EH (cell line): ENCODE data around the gene SLC25A11.

Experiments
- DNase-seq: peaks from one replicate; pipeline ENCODE4 v3.0.0-alpha.2; 2015; ENCODE audit warnings: low read depth

SLC25A11 gene, protein sequence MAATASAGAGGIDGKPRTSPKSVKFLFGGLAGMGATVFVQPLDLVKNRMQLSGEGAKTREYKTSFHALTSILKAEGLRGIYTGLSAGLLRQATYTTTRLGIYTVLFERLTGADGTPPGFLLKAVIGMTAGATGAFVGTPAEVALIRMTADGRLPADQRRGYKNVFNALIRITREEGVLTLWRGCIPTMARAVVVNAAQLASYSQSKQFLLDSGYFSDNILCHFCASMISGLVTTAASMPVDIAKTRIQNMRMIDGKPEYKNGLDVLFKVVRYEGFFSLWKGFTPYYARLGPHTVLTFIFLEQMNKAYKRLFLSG

DNA sequence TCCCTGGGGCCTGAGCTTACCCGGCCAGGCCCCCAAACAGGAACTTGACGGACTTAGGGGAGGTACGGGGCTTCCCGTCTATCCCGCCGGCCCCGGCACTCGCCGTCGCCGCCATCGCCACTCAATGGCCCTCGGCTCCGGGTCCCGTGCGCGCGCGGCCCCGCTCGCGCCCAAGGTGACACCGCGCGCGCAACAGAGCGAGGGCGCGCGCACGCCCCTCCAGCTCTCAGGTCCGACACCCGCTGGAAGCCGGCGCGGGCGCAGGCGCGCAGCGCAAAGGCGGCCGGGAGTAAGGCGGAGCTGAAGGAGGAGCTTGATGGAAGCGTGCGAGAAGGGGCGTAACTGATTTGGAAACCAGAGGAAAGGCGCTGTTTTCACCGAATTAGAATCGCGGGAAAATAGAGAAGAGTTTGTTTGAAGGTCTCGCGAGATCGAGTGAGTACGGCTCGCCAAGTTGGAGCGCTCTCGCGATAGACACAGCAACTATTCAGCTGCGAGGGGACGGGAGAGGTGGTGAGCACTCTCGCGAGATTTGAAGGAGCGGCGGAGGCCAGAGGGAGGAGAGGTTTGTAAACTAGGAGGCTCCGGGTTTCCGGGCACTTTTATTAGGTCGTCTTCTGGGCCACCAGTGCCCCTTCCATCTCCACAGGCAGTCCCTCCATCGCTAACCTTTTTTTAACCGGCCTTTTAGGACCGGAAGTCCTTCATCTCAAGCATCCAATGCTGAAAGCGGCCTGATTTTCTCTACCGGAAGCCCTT is at the start of gene SLC25A11, which contains the start of gene RNF167:
Gene SLC25A11, minus strand, starts transcription at position 251 of the 759 bp plus-strand sequence. Its CDS starts 136 bp downstream, at position 115.
Gene RNF167, plus strand, starts transcription at position 473 of the 759 bp plus-strand sequence. CDS start 642 bp downstream, outside the sequence.
- DNase-seq, result peak; percentile 100

DNA sequence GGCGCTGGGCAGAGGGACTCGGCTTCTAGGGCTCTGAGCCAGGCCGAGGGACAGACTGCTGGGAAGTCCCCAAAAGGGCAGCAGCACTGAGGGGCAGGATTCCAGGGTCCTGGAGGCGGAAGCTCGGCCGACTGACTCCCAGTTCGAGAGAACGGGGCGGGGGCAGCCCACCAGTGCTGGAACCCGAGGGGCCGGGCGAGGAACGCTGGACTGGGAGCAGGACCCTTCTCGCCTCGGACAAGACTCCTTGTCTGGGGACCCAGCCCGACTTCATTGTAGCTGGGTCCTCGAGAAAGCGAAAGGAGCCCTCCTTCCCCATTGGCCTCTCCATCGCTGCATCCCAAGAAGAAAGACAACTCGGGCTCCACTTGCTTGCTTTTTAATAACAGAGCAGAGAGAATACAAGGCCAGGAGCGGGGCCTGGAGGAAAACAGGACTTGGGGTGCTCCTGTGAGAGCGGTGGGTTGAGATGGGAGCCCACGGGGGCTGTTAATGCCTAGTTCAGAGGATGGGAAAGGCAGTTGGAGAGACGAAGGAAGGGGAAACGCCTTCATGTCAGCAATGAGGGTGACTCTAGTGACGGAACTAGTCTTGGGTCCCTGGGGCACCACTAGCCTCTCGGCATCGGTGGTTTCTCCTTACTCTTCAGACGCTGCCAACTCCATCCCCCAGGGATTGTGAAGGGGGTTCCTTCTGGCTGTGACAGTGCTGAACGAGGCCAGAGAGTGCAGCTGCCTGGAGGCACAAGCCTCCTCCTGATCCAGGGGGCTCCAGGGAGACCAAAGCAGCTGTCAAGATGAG is 48.1 kb upstream of the SLC25A11 start:
- peak; percentile 18 for DNase-seq

DNA sequence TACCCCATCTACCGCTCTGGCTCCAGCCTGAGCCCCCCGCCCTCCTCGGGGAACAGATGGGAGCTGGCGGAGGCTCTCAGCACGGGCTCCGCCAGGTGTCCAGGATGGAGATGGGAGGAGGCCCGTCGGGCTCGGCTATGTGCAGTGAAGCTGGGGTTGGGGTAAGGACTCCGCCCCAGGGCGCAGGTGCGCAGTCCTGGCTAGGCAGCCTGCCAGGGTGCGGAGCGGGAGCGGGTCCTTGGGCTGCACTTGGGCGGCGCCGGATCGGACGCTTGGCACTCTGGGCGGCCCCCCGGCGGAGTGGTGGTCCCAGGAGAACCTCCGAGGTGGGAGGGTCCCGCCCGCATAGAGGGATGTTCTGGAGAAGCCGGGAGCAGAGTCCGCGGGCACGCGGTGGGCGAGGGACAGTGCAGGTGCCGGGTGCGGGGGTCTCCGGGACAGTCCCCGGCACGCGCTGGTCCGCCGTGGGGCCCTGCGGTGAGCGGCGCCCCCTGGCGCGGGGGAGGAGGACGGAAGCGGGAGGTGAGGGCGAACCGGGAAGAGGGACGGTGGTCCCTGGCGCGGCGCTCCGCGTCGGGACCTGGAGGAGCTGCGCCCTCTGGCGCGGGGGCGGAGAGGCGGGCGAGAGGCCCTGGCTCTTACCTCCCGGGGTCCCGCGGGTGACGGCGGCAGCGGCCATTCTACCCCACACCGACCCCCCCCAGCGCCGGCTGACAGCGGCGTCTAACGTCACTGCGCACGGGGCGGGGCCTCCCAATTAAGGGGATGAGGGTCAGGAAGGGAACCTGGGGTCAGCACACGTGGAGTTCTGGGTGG is 47.3 kb upstream of the SLC25A11 start, which contains the start of gene CAMTA2:
Gene CAMTA2, minus strand, starts transcription at position 725 of the 816 bp plus-strand sequence. CDS start 1,453 bp downstream, outside the sequence.
- peak; percentile 84 for DNase-seq

DNA sequence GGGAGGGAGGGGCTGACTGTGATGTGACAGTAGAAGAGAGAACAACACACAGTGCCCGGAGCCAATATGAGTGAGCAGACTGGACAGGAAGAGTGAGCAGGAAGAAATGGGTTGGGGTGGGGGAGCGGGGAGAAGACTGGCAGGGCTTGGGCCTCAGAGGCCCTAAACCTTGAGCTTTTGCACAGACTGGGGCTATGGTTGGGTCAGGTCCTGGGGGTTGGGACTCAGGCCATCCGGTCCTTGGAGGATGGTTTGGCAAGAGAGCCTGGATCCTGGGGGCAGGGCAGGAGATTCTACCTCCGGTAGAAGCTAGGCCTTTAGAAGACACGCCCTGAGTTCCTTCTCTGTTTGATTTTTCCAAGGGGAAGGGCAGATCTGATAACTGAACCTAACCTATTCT is 46.6 kb upstream of the SLC25A11 start:
- DNase-seq, result peak; percentile 55

DNA sequence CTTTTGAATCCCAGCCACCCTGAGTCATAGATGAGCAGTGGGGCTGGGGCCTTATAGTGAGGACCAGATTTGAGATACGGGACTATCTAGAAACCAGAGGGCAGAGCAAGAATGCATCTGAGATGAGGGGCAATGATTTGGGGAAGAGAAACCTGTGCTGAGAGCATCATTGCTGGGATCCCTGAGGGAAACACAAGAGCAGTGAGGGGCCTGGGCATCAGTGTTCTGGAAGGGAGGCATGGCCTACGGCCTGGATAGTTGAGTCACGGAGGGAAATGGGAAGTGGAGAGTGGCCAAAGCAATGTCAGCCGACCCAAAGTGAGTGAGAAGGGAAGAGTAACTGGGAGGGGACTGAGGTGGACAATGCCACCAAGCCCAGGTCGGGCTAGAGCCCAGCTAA is 42.5 kb upstream of the SLC25A11 start:
- DNase-seq, result peak; percentile 15

DNA sequence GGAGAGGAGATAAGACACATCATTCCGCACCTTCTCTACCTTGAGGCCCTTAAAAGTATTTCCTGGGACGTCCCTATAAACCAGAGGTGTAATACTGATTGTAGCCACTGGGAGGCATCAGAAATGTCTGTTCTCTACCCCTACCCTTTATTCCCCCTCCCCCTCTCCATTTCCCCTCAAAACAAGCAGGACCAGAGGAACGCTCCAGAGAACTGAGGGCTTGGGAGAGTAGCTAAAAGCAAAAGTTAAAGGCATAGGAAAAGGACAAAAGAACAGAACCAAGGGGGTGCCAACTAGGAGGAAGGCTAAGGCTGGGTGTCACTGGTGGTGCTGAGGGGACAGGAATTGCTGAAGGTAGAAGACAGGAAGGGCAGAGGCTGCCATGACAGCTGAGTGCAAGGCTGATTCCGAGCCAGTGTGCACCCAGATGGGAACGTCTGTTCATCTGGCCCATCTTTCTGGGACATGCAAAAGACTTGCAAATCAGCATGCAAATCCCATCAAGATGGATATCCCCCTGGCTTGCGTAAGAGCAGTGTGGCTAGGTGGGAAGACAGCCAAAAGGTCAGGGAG is 40.9 kb upstream of the SLC25A11 start:
- peak; percentile 67 for DNase-seq

DNA sequence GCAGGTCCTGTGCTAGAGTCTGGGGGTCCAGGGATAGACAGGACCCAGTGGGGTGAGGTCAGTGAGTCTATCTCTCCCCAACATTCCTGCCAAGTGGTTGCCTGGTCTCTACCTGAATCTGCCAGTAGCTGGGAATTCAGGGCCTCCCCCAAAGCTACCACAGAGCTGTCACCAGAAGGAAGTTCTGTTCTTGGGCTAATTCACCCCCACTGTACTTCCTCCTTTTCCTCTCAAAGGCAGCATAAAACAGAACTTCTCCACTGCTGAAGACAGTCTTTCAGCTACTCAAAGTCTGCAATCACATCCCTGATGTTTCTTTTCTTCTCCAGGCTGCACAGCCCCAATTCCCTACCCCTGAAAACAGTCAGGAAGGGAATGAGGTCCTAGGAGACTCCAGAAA is 38.9 kb upstream of the SLC25A11 start:
- no peak for DNase-seq

DNA sequence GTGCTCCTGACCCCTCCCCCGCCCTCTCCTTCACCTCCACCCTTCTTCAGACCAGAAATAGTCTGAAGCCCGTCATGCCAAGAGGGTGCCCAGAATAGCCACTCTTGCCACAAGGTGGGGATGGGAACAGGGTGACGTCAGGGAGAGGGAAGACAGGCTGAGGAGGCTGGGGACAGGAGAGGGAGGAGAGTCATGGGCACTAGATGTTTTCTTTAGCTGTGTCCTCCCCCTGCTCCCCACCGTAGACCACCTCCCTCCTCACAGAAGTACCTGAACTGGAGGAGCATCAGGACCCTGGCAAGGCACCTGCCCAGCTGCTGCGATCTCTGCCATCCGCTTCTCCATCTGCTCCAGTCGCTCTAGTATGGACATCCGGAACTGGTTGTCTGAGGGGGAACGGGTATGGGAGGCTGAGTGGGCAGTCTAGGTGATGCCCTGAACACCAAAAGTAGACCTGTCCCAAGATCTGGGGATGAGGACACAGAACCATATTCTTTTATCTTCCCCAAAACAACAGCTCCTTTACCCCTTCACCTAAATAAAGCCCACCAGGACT is 34.3 kb upstream of the SLC25A11 start:
- DNase-seq, result no peak

DNA sequence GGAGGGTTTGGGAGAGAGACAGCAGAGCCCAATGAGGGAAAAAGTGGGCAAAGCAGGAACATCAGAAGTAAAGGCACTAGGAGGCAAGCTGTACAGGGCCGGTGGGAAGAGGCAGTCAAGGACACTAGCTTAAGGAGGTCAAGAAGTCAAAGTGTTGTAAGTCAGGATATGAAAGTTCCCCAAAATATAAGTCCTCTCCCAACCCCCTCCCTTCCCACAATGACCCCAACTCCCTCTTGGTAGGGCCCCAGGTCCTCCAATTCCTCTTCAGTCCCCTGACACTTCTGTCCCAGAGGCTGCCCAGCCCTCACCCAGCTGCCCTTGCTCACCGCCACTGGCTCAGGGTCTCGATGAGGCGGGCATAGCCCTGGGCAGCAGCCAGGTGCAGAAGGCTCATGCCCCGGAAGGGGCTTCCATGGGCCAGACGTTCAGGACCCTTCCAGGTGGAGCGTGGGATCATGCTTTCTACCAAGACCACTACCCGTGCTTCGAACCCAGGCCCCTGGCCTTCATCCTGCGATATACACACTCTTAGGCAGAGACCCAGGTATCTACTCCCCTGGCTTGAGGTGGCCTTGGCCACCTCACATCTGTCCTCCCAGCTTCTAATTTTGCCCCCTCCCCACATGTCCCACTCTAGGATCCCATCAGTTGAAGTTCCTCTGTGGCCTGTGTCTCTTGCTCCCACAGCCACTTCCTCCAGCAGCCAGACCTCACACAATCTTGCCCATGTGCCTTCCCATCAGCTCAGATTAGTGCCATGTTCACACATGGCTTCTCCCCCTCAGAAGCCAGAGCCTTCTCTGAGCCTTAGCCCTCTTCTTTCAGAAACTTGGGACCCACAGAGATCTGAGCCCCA is 33.6 kb upstream of the SLC25A11 start:
- DNase-seq, result no peak

DNA sequence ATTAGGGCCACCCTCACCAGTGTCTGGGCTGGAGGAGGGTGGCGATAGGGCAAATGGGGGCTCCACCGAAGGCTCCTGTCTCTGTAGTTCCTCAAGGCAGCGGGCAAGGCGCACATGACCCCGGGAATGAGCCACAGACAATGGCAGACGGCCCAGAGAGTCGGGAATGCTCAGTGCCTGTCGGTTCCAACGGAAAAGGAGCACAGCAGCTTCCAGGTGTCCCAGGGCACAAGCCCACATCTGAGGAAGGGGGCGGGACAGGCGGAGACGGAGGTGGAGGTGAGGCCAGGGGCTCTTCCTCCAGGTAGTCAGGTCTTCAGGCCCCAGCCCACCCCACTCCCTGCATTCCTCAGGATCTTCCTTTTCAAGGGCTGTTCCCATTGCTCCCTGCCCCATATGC is 32.9 kb upstream of the SLC25A11 start:
- DNase-seq, result no peak

DNA sequence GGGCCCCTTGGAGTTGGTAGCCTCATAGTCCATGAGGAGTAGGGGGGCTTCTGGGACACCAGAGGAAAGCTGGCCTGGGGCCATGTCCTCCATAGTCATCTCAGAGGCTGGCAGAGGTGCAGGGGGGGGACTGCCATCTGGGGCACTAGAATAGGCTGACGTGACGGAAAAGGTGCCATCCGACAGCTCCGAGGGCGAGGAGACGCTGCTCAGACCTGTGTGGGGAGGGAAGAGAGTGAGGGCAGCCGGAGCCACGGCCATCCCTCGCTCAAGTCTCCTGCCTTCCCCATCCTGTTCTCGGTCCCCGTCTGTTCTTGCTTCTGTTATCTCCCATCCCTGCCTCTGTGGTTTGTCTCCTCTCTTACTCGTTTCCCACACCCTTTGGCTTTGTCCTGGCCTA is 32.5 kb upstream of the SLC25A11 start:
- no peak for DNase-seq

DNA sequence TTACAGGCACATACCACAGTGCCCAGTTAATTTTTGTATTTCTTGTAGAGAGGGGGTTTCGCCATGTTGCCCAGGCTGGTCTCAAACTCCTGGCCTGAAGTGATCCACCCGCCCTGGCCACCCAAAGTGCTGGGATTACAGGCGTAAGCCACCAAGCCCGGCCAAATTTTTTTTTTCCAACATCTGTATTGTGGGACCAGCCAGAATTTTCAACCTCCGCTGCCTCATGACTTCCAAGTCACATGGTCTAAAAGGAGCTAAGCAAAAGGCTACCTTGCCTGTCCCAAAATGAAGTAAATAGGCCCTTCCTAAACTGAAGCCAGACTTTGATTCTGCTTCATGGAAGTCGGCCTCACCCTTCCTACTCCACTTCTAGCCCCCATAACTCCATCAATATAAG is 32.0 kb upstream of the SLC25A11 start:
- no peak for DNase-seq

DNA sequence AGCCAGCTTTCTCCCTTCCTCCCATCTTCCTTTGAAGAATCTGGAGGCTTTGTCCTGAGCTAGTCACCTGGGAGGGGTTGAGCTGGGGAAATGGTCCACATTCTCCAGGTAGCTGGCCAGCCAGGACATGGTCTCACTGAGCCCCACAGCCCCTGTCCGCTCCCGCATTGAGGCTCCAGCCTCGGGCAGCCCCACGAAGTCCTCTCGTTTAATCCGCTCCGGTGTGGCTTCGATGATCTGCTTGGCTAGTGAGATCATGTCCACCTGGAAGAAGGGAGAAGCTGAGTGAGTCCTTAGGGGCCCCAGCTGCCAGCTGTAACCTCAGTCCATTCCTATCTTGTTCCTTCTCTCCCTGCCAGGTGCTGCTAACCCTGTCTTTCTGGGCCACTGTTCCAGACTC is 30.4 kb upstream of the SLC25A11 start:
- no peak for DNase-seq

DNA sequence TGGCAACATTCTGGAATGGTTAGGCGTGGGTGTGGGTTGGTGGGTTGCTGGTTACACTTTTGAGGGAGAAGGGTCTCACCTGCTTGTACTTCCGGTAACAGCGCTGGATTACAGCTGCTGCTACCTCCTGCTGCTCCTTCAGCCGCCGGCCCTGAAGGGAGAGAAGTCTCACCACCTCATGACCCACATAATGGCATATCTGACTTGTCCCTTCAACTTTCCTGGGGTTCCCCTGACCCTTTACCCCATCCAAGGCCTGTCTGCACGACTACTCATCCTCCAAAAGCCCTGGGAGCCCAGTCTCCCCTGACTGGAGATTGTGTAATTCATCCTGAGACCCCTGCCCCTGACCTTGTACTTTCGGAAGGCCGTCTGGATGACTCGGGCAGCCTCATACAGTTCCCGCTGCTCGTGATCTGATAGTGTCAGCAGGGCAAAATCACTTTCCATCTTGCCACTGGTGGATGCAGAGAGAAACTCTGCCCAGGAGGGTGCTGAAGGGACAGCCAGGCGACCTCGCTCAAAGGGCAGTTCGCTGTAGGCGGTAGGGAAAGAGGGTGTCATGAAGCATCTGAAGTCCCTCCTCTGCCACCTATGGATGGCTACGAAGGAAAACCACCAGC is 29.8 kb upstream of the SLC25A11 start:
- peak; percentile 53 for DNase-seq

DNA sequence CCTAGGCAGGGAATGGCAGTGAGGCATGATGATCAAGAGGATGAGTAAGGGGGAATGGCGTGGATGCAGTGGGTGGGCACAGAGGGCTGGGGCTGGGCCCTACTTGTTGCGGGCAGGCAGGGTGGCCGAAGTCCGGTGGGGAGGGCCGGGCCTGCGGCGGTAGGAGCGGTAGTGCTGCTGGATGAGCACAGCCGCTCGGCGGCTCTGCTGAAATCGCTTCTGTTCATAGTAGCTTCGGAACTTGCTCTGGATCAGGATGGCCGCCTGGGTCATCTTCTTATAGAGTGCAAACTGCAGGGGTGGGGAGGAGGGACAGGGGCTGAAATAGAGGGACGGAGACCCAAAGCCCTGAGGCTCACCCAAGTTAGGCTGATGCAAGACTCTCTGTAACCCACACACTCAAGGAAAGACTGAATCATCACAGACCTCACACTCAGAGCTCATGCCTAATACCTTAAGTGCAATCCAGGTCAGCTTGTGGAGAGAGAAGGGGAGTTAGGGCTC is 29.3 kb upstream of the SLC25A11 start:
- peak; percentile 95 for DNase-seq

DNA sequence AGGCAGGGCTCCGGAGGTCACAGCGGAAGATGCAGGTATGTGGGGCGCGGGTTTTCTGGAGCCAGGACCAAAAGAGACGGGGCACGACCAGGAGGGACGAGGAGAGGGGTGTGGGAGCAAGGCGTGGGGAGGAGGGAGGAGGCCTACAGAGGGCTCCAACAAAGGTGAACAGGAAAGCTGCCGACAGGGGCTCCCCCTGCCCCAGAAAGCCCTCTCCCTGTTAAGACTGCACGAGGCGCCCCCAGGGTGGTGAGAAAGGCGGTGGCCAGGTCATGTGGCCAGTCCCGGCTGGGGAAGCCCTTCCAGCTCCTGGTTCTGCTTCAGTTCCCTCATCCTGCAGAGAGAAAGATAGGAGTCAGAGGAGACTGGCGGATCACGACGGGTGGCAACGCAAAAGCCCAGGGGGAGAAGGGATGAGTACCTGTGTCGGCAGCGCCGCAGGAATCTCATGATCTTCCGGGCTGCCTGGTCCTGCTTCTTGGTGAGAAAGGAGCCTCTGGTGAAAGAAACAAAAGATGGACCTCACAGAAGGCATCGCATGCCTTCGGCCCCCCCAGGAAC is 28.7 kb upstream of the SLC25A11 start:
- DNase-seq, result no peak

DNA sequence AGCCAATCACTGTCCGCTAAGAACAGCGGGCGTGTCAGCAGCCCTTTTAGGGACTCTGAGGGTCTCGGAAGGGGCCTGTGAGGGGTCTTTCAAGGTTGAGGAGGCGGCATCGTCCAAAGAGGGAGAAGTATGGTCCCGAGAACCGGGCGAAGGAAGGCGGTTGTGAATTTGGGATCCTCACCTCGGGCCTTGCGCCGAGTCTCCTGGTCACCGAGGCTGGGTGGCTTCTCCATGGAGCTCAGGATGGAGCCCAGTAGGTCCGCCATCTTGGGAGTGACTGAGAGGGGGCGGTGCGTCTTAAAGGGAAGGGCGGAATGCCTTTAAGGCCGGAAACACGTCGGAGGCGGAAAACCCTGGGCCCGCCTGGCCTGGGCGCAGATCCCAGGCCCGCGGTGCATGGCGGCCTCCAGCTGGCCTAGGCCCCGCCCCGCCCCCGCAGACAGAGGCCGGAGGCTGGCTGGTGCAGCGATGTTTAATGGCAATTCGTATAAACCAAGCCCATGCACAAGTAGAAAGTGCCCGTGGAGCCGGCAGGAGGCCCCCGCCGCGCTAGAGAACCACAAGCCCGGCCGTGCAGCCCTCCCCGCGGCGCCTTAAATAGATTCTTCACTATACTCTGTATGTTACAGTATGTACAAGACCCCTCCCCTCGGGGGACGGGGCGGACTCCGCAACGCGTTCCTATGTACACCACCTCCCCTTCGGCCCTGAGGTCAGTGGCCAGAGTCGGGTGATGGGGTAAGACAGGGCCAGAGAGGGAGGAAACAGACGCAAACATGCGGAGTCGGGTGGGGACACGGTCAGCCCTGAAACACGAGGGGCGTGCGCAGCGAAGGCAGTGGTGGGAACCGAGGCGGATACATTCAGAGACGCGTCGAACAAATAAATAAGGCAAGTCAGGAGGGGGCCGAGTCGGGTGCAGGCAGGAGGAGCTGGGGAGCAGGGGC is 28.0 kb upstream of the SLC25A11 start, which contains the start of gene SPAG7:
Gene SPAG7, minus strand, starts transcription at position 279 of the 947 bp plus-strand sequence. Its CDS starts 13 bp downstream, at position 266.
- peak; percentile 96 for DNase-seq
